Measurements from ENCODE around the gene JAG1. TPM values are rescaled to one million over a fixed set of nuclear protein-coding genes. Genes with fewer than 3 reads are reported as not detected.

JAG1 gene
- total and polyA plus RNA-seq, 2 of the 4 experiments (the other 2 are of a cell fraction): 10.2 to 22.6 TPM

DNA sequence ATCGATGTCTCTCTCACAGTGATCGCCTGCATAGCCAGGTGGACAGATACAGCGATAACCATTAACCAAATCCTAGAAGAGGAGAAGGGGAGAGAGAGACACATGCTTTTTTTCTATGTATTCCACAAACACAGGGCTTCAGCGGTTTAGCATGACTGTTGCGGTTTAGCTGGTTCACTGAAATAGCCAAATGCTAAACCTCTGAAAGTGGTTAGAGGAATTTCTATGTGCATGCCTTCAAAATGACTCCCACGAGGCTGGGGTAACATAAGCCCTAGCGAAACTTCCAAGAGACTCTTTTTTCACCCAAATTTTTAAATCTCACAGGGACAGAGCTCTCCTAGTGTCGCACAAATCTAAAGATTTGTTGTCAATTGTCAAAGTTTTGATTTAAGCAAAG lies 25.1 kb downstream of the JAG1 start:
- Histone ChIP-seq H3K79me1 (ENCODE audit: low read depth in 1 of 2, low read length in 2 of 2) (peaks cover 14 to 50% of the 10 kb centered on the region in 2 experiments), H2AK5ac (ENCODE audit: low read depth, low read length) (peak overlapping the region; percentile 67; the same call in 1 of the 2 replicates), H4K5ac (ENCODE audit: low read depth, low read length) (no peak overlapping the region), H3K23ac (ENCODE audit: low read depth, low read length) (no peak overlapping the region), H2BK15ac (ENCODE audit: low read depth, low read length) (no peak overlapping the region; the same call in 2 of the 3 replicates), H2BK5ac (ENCODE audit: low read depth, low read length, poor library complexity, severe bottlenecking) (no peak overlapping the region), H3K27ac (ENCODE audit: insufficient read depth, low read length) (no peak overlapping the region), H4K8ac (ENCODE audit: low read depth in 2 of 2, low read length in 2 of 2) (no peak overlapping the region; a peak in 1 of 4 replicates), H3K9me3 (ENCODE audit: control insufficient read depth, insufficient read depth, low read length) (no peaks in the 10 kb centered on the region), H3K36me3 (ENCODE audit: control insufficient read depth, insufficient read depth, low read length) (peaks cover 87% of the 10 kb centered on the region), H3K9me1 (ENCODE audit: insufficient read depth, low read length) (peaks cover 25% of the 10 kb centered on the region), H4K20me1 (ENCODE audit: insufficient read depth, low read length) (peaks cover 9% of the 10 kb centered on the region), H2BK20ac (ENCODE audit: low read depth, low read length) (0 out of 2 replicates have a peak overlapping the region, but pooled peaks have one; percentile 8), H2AK9ac (replicated peaks; ENCODE audit: low read depth, low read length, poor library complexity) (no peak overlapping the region), H3K4me3 (ENCODE audit: insufficient read depth, low read depth, low read length) (no peak overlapping the region), H3K4me2 (ENCODE audit: low read depth, low read length) (0 out of 2 replicates have a peak overlapping the region, but pooled peaks have one; percentile 4), H3K18ac (ENCODE audit: low read depth, low read length) (no peak overlapping the region), H3K14ac (replicated peaks; ENCODE audit: low read depth, low read length) (no peak overlapping the region), H3K4ac (ENCODE audit: low read depth, low read length) (peak overlapping the region; percentile 49), H2BK120ac (ENCODE audit: low read depth, low read length) (peak overlapping the region; percentile 49; the same call in 1 of the 2 replicates), H3K27me3 (ENCODE audit: control insufficient read depth, insufficient read depth, low read length) (no peaks in the 10 kb centered on the region), H2AFZ (replicated peaks; ENCODE audit: low read length, poor library complexity) (no peak overlapping the region), H4K91ac (ENCODE audit: insufficient read depth, low read depth, low read length) (peak overlapping the region; percentile 20; the same call in 1 of the 2 replicates), H3K9ac (ENCODE audit: low read depth, low read length) (no peak overlapping the region), H3K4me1 (ENCODE audit: control insufficient read depth, insufficient read depth, low read length) (peaks cover 36% of the 10 kb centered on the region), H3K56ac (ENCODE audit: extremely low read depth, insufficient read depth, low read length) (peak overlapping the region; percentile 1; the same call in 1 of the 2 replicates)
- DNase-seq (peak; percentile 91), ATAC-seq (ENCODE audit: low read depth) (peak; percentile 76)
- WGBS, 2 experiments (ENCODE audit: extremely low coverage in 2 of 2, insufficient read length in 1 of 2): no CpG with 5 or more reads among the region's 8 CpGs
- CTCF ChIA-PET: interaction anchor here (0.8 to 1.0 kb wide), 3 partner anchors 22 to 348 kb away, joined by 3 read pairs; no protein-coding TSS in a partner anchor
- no TSS peak for BruUV-seq (replicated peaks)
- intact Hi-C loops (cut with micrococcal nuclease) (loop anchor here (5.0 kb wide), 1 partner anchor 181 kb away; no protein-coding TSS in a partner anchor), in situ Hi-C loops (cut with MboI; ENCODE audit: low sequenced_read_pairs) (loop anchor here (5.0 kb wide), 1 partner anchor 86 kb away; no protein-coding TSS in a partner anchor), dilution Hi-C loops (cut with HindIII; ENCODE audit: low sequenced_read_pairs, unreplicated experiment) (no loop called here)
- no peak for TF ChIP-seq POLR2A (IDR thresholded peaks at IDR 0.05; ENCODE audit: low read depth, low read length)
- no peak for TF ChIP-seq ELK1 (IDR thresholded peaks at IDR 0.05; ENCODE audit: borderline replicate concordance, low read depth, low read length)
- TF ChIP-seq CEBPB (IDR thresholded peaks at IDR 0.05; ENCODE audit: low read depth, low read length): 0 out of 2 replicates have a peak, but pooled peaks have one; percentile 20
- TF ChIP-seq RAD21 (IDR thresholded peaks at IDR 0.05; ENCODE audit: low read length): peak; percentile 32; the same call in 1 of the 2 replicates
- TF ChIP-seq FOS (IDR thresholded peaks at IDR 0.05; ENCODE audit: low read depth, low read length): peak; percentile 69
- no peak for TF ChIP-seq MAFK (IDR thresholded peaks at IDR 0.05; ENCODE audit: low read depth, low read length)
- TF ChIP-seq MXI1 (IDR thresholded peaks at IDR 0.05; ENCODE audit: borderline replicate concordance, low read depth, low read length): 0 out of 2 replicates have a peak, but pooled peaks have one; percentile 36
- POLR2A ChIA-PET (ENCODE audit: unreplicated experiment): interaction anchor here (0.7 kb wide), 1 partner anchor 12 kb away, joined by 11 read pairs; no protein-coding TSS in a partner anchor

Measured in IMR-90 (cell line).